DND-41 (cell line): ENCODE results near the gene GATAD2B.

Experiments
- CTCF ChIP-seq: IDR thresholded peaks from 2 replicates; pipeline ENCODE4 v1.5.1; 2012; ENCODE audit warnings: borderline replicate concordance, low read length, moderate library complexity, mild to moderate bottlenecking; ENCODE audit not compliant: poor library complexity, severe bottlenecking; ENCODE audit errors: extremely low read depth
- EZH2 ChIP-seq: IDR thresholded peaks from 3 replicates; pipeline ENCODE4 v1.6.1; 2012; ENCODE audit warnings: borderline replicate concordance, low read depth, mild to moderate bottlenecking, moderate library complexity, low read length, inconsistent platforms; ENCODE audit not compliant: severe bottlenecking

GRCh38 chr1:153832293-153832692 is 90.5 kb downstream of the GATAD2B start:
- no peak for TF ChIP-seq EZH2
- no peak for TF ChIP-seq CTCF
